Measurements from ENCODE around the gene TOX2.

TOX2 gene

GRCh38 chr20:43940518-43941225 lies 26.0 kb downstream of the TOX2 start:
- DNase-seq, result no peak

DNA sequence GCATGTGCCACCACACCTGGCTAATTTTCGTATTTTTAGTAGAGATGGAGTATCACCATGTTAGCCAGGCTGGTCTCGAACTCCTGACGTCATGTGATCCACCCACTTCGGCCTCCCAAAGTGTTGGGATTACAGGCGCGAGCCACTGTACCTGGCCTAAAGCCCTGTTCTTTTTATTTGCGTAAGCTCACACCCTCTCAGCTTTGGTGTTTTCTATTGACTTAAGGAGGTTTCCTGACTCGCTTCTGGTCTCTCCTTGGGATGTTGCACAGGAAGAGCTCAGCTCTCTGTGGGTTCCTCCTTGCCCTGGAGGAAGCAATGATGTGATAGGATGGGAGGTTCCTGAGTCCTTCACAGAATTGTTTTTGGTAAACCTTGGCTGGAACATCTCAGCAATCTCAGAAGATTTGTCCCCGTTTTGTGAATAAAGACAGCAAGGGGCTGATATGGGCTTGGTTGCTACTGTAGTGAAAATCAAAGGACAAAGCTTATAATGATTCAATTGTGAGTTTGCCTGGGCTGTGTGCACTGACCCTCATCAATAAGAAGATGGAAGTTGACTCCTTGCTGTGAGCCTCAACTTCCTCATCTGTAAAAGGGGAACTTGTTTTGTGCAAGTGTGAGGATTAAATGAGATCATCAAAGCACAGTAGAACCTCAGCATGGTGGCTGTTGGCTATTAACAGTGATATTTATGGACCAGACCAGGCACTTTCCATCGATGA lies 27.0 kb downstream of the TOX2 start:
- no peak for DNase-seq

DNA sequence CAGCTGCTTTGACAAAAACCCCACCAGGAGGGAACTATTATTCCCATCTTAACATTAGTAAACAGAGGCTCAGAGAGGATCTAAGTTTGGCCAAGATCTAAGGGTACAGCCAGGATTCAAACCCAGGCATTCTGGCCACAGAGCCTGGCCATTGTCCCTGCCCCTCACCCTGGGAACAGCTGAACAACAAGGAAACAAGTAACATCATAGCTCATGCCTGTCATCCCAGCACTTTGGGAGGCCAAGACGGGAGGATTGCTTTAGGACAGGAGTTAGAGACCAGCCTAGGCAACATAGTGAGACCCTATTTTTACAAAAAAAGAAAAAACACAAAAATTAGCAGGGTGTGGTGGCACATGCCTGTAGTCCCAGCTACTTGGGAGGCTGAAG lies 27.5 kb downstream of the TOX2 start:
- no peak for DNase-seq

GRCh38 chr20:43942667-43943285 lies 28.1 kb downstream of the TOX2 start:
- no peak for DNase-seq

DNA sequence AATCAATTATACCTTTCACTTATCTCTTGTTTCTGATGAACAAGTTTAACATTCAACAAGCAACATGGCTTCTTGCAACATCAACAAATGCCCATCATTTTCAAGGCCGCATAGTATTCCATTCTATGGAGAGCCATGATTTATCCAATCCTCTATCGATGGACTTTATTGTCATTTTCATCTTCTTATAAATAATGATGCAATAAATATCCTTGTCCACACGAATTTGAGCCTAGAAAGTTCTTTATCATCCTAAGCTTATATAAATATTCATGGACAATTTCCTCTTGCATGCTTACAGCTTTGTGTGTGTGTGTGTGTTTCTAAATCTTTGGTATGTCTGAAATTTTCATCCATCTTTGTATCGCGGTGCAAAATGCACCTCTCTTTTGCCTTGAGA lies 29.1 kb downstream of the TOX2 start:
- no peak for DNase-seq

- no peak for DNase-seq
Observed at GRCh38 chr20:43944653-43945235, 30.1 kb downstream of the TOX2 start.

DNA sequence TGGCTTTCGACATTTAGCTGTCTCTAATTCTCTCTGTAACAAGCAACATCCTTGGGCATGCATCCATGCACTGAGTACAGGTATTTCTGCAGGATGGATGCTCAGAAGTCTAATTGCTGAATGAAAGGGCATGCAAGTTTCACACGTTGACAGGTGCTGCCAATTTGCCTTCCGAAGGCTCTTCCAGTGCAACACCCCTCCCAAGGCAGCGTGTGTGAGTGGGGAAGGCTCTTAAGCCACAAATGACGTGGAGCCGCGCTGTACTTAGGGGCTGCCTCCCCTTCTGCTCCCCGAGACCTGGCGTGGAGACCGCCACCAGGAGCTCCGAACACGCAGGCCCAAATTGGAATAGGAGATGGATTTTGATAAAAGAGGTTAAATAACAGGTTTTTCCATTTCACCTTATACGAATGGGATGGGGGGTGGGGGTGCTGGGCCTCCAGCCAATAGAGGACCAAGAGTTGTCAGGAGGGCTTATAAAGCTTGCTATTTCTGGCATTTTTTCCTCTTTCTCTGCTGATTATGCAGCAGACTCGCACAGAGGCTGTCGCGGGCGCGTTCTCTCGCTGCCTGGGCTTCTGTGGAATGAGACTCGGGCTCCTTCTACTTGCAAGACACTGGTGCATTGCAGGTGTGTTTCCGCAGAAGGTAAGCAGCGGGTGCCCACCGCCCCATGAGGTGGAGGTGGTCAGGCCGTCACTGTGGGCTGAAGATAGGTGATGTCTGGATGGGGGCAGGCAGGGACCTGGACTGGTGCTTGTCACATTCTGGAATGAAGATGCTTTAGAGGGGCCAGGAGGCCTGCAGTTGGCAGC lies 30.9 kb downstream of the TOX2 start:
- DNase-seq, result no peak

DNA sequence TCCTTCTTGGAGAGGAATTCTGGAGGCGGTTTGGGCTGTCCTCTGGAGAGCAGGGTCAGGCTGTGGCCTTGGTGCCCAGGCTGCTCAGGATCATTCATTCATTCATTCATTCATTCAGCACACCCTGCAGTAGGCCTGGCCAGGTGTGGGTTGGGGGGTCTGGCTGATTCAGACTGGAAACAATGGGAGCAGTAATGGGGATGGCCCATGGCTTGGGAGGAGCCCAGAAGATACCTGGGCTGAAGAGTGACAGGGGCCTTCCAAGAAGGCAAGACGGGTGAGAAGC lies 31.5 kb downstream of the TOX2 start:
- no peak for DNase-seq

- no peak for DNase-seq
Observed at GRCh38 chr20:43946659-43947315, 32.1 kb downstream of the TOX2 start.

DNA sequence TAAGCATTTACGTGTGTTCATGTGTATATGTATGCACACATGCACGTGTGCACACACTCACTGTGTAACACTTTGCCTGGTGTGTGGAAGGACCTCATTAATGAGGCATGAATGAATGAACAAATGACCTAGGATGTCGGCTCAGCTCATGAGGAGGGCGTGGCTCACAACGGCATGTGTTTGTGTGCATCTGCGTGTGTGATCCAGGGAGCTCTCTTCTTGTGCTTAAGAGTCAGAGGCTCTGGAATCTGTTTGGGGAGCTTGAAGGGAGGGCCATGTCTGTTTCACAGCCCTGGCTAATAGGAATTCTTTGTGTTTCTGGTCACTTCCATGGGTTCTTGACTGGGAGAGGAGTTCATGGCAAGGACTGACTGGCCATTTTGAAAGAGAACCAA lies 32.7 kb downstream of the TOX2 start:
- DNase-seq, result no peak

GRCh38 chr20:43948455-43948854 lies 33.8 kb downstream of the TOX2 start:
- no peak for DNase-seq

DNA sequence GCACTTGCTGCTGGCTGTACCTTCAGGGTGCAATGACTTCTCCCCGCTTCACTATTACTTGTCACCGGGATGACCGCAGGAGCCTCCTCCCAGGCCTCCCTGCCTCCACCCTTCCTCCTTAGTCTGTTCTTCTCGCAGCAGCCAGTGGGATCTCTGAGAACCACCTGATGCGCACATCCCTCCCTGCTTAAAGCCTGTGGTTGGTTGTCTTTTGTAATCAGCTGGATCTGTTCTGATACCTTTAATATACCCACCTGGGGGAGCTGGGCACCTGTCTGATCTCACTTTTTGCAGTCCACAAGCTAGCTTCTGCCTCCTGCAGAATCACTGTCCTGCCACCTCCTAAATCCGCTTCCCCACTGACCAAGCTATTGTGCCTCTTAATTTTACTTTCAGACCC lies 34.6 kb downstream of the TOX2 start:
- DNase-seq, result no peak

DNA sequence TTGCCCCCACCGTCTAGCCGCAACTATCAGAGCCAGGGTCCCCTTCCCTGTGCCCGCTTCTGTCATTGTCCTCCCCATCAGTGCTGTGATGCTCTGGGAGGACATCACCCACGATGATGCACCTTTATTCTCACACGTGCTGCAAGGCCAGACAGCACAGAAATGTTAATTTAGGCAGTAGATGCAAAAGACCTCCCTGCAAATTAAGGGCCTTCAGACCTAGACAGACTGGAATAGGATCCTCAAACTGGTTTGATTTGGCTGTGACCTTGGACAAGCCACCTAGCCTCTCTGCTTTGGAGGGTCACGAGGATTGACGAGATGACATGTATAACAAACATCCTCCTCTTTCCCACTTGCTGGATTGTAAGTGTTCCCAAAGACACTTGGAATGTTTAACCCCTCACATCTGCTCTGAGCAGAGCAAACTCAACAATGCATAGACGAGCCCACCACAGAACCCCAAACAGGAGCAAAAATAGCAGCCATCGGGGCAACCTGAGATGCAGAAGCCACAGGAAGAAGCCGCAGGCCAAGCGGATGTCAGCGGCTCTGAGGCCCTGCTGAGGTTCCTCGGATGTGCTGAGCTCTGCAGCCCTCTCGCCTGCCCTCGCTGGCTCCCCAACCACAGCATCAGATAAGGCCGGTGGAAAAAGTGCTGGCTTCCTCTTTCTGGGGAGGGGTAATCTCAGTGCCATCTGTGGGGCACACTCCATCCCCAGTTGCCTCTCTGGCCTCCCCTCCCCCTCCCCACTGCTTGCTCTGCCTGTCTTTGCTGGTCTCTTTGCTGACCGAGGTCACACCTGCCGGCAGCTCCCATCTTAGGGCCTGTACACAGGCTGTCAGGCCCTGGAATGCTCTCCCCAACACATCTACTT lies 35.3 kb downstream of the TOX2 start:
- DNase-seq, result peak; percentile 58

DNA sequence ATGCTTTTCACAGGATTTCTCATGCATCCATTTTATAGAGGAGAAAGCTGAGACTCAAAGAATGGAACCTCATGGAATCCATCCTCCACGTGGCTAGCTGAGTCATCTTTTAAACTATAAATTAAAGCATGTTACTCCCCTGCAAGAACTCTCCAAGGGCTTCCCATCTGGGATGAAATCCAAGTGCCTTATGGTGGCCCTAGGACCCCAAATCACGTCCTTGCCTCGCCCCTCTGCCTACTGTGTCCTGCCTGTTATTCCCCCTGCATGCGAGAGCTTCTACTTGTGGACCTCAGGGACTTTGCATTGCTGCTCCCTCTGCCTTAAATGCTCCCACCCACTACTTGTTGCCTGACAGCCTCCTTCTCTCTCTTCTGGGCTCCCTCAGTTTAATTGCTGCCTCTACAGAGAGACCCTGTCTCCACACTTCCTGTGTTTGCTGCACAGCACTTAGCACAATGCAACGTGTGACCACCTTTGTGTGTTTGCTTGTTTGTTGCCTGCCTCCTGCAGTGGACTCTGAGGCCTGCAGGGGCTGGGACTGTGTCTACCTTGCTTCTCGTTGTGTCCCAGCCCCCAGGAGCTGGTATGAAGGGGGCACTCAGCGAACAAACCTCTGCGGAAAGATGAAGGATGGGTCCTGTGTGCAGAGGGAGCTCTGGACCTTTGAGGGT lies 39.4 kb downstream of the TOX2 start:
- DNase-seq, result no peak

- no peak for DNase-seq
Observed at GRCh38 chr20:43954704-43955061, 40.0 kb downstream of the TOX2 start.

- peak; percentile 50 for DNase-seq
Observed at GRCh38 chr20:43955062-43955749, 40.6 kb downstream of the TOX2 start.

DNA sequence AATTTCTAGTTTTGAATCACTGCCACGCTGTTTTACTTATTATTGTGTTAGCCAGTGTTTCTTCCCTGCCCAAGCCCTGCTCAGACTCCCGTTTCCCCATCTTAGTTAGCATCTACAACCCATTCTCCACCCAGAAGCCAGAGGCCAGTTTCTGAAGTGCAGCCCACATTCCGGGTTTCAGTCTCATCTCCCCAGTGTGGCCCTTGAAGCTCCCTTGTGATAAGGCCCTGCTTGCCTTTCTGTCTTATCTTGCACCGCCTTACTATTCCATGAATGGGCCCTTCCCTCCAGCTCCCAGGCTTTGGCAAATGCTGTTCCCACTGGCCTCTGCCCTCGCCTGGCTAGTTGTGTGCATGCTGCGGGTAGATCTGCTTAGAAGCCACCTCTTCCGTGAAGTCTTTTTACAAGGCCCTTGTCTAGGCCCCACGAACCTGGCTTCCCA lies 41.1 kb downstream of the TOX2 start:
- DNase-seq, result no peak

- no peak for DNase-seq
Observed at GRCh38 chr20:43957392-43957791, 42.7 kb downstream of the TOX2 start.

- no peak for DNase-seq
Observed at GRCh38 chr20:43958626-43959025, 44.0 kb downstream of the TOX2 start.

Measured in activated CD8-positive, alpha-beta memory T cell treated with anti-CD3 and anti-CD28 coated beads, Interleukin-2, amount 50 U/mL, for 4 hours (primary cell).